ENCODE results near the gene CD82. TPM values are rescaled to one million over a fixed set of nuclear protein-coding genes. Genes with fewer than 3 reads are reported as not detected.

Gene CD82
- 10 to 100 TPM in 7 of 9 donors, 1 to 10 TPM in 2; 2.3 to 38.2 (median 20.0) TPM for total RNA-seq
- 10 to 100 TPM in 2 of 3 donors, 1 to 10 TPM in 1; 5.4 to 53.4 (median 13.1) TPM for polyA plus RNA-seq
- long read RNA-seq, donor 1, partial matches to known transcripts: 0 of 2 reads
- long read RNA-seq, donor 1, other reads (novel, unspliced or antisense): 0 of 2 reads
- long read RNA-seq, donor 2, partial matches to known transcripts: 0 of 1 reads
- long read RNA-seq, donor 2, other reads (novel, unspliced or antisense): 0 of 1 reads
- long read RNA-seq, donor 3, partial matches to known transcripts: 0 of 1 reads
- long read RNA-seq, donor 3, other reads (novel, unspliced or antisense): 0 of 1 reads
- long read RNA-seq, donor 4, transcript CD82-201 (10 exons, 2,289 nt): major isoform, 7 of 13 reads
- long read RNA-seq, donor 4, partial matches to known transcripts: 3 of 13 reads
- long read RNA-seq, donor 4, other reads (novel, unspliced or antisense): 2 of 13 reads
- long read RNA-seq, donor 5, transcript CD82-201 (10 exons, 2,289 nt): major isoform, 33 of 48 reads
- long read RNA-seq, donor 5, partial matches to known transcripts: 2 of 48 reads
- long read RNA-seq, donor 5, other reads (novel, unspliced or antisense): 12 of 48 reads
- long read RNA-seq, donor 6, transcript CD82-201 (10 exons, 2,289 nt): major isoform, 10 of 13 reads
- long read RNA-seq, donor 6, partial matches to known transcripts: 1 of 13 reads
- long read RNA-seq, donor 6, other reads (novel, unspliced or antisense): 2 of 13 reads
- long read RNA-seq, donor 7: 0 reads
- long read RNA-seq, donor 8, partial matches to known transcripts: 0 of 3 reads
- long read RNA-seq, donor 8, other reads (novel, unspliced or antisense): 0 of 3 reads
- long read RNA-seq, donor 9: 0 reads
- long read RNA-seq, donor 10, partial matches to known transcripts: 0 of 1 reads
- long read RNA-seq, donor 10, other reads (novel, unspliced or antisense): 0 of 1 reads

GRCh38 chr11:44565211-44565952 is at the start of gene CD82:
Gene CD82 (plus strand): TSS chr11:44565663. CDS start chr11:44594663, 29,000 bp downstream.
- intact Hi-C loops (cut with DNase I): loop anchor here in 1 of 2 donors (10.0 kb wide), 2 partner anchors 159 to 349 kb away; partner anchors contain the start of gene TSPAN18
- Histone ChIP-seq H3K9me3 (replicated peaks in 1 of 3) (no peaks in the 10 kb centered on the region), H3K4me1 (replicated peaks in 1 of 2) (peaks cover 26 to 39% of the 10 kb centered on the region in 2 donors), H3K4me3 (peak within 1 kb of the TSS in 3 of 4 donors; percentile 50 to 59 (median 54)), H3K27ac (peak within 1 kb of the TSS; percentile 94 to 99 (median 98)), H3K27me3 (no peaks in the 10 kb centered on the region), H3K36me3 (replicated peaks in 1 of 2) (no peaks in the 10 kb centered on the region)
- WGBS, 4 donors: 1 to 2% (median 2%) methylated on average over 22 to 64 of the region's 64 CpGs
- peak; percentile 100 for DNase-seq
- TF ChIP-seq POLR2A (IDR thresholded peaks at IDR 0.05): peak; percentile 63 to 89
- TF ChIP-seq CTCF (IDR thresholded peaks at IDR 0.05): peak in 4 of 6 experiments; percentile 15 to 44 (median 22)

GRCh38 chr11:44516688-44517507 is 48.6 kb upstream of the CD82 start:
- DNase-seq: no peak
- Histone ChIP-seq H3K4me1 (replicated peaks in 1 of 2) (no peaks in the 10 kb centered on the region), H3K4me3 (no peak overlapping the region), H3K27me3 (no peaks in the 10 kb centered on the region), H3K27ac (no peak overlapping the region), H3K9me3 (replicated peaks in 1 of 3) (no peaks in the 10 kb centered on the region), H3K36me3 (replicated peaks in 1 of 2) (no peaks in the 10 kb centered on the region)
- WGBS, 4 donors: 72 to 82% (median 76%) methylated on average over 5 of the region's 5 CpGs
- TF ChIP-seq CTCF (IDR thresholded peaks at IDR 0.05) (no peak), POLR2A (IDR thresholded peaks at IDR 0.05) (no peak)
- intact Hi-C loops (cut with DNase I): no loop called here

GRCh38 chr11:44517541-44517940 is 47.9 kb upstream of the CD82 start:
- WGBS, 4 donors: 63 to 85% (median 79%) methylated on average over 2 of the region's 2 CpGs
- intact Hi-C loops (cut with DNase I): no loop called here
- Histone ChIP-seq H3K4me1 (replicated peaks in 1 of 2) (no peaks in the 10 kb centered on the region), H3K27me3 (no peaks in the 10 kb centered on the region), H3K4me3 (no peak overlapping the region), H3K27ac (no peak overlapping the region), H3K9me3 (replicated peaks in 1 of 3) (no peaks in the 10 kb centered on the region), H3K36me3 (replicated peaks in 1 of 2) (no peaks in the 10 kb centered on the region)
- DNase-seq: no peak
- TF ChIP-seq POLR2A (IDR thresholded peaks at IDR 0.05) (no peak), CTCF (IDR thresholded peaks at IDR 0.05) (no peak)
